HTR-8/SVneo (cell line): ENCODE data around the gene HSD11B2.

ENCODE experiments used
- DNase-seq: peaks from one replicate; pipeline ENCODE4 v3.0.0; 2011; ENCODE audit warnings: low spot score, mixed read lengths; ENCODE audit not compliant: insufficient read length
- FAIRE-seq: peaks from 2 replicates; lab custom pipeline; 2011; peaks lifted over from hg19 to GRCh38; lab: Jason Lieb, UNC

HSD11B2 gene

GRCh38 chr16:67466581-67466980 lies 35.7 kb downstream of the HSD11B2 start:
- FAIRE-seq (no peak), DNase-seq (no peak)

- no peak for DNase-seq
Measured at GRCh38 chr16:67468731-67469130, 37.8 kb downstream of the HSD11B2 start.

GRCh38 chr16:67470359-67470758 lies 39.4 kb downstream of the HSD11B2 start:
- FAIRE-seq (no peak), DNase-seq (no peak)

More at GRCh38 chr16:67468731-67469130, 37.8 kb downstream of the HSD11B2 start:
- no peak for FAIRE-seq

- DNase-seq (no peak), FAIRE-seq (no peak)
Measured at GRCh38 chr16:67471758-67472384, 41.0 kb downstream of the HSD11B2 start.

- DNase-seq (no peak), FAIRE-seq (no peak)
Measured at GRCh38 chr16:67474551-67475455, 43.9 kb downstream of the HSD11B2 start.

GRCh38 chr16:67477960-67478554 lies 47.1 kb downstream of the HSD11B2 start:
- no peak for DNase-seq
- FAIRE-seq, result no peak

- peak; percentile 91 for FAIRE-seq
- DNase-seq, result peak; percentile 99
Measured at GRCh38 chr16:67480833-67481560, 50.1 kb downstream of the HSD11B2 start, which contains the start of gene ATP6V0D1. Gene ATP6V0D1, minus strand, starts transcription at chr16:67481157. Its CDS starts 71 bp downstream, at chr16:67481086.

GRCh38 chr16:67481561-67482232 lies 50.8 kb downstream of the HSD11B2 start:
- FAIRE-seq (no peak), DNase-seq (no peak)

- DNase-seq (no peak), FAIRE-seq (no peak)
Measured at GRCh38 chr16:67482233-67482924, 51.5 kb downstream of the HSD11B2 start.

- FAIRE-seq (no peak), DNase-seq (no peak)
Measured at GRCh38 chr16:67483150-67483549, 52.2 kb downstream of the HSD11B2 start, which contains the start of gene AGRP. Gene AGRP, minus strand, starts transcription at chr16:67483547. Its CDS starts 149 bp downstream, at chr16:67483398.

- no peak for DNase-seq
- no peak for FAIRE-seq
Measured at GRCh38 chr16:67483731-67484525, 53.0 kb downstream of the HSD11B2 start.

- DNase-seq (no peak), FAIRE-seq (no peak)
Measured at GRCh38 chr16:67486805-67487204, 55.9 kb downstream of the HSD11B2 start.
